Measurements from ENCODE around the gene SARM1. TPM values are rescaled to one million over a fixed set of nuclear protein-coding genes. Genes with fewer than 3 reads are reported as not detected.

Gene SARM1
- total RNA-seq, 1 donor from 2014 or later, result 12.8 TPM

- H3K9me3 Mint-ChIP-seq (ENCODE audit: unreplicated experiment), result no peaks in the 10 kb centered on the region
- no peak overlapping the region for H3K9ac ChIP-seq (ENCODE audit: low read length)
- H3K27me3 Mint-ChIP-seq (ENCODE audit: low read depth, unreplicated experiment), result no peaks in the 10 kb centered on the region
- no peak for FAIRE-seq
- H3K4me1 ChIP-seq (ENCODE audit: insufficient read depth, low read length), result peaks cover 9% of the 10 kb centered on the region
- DNase-seq (ENCODE audit: low read depth), result no peak
- TF ChIP-seq EZH2 (IDR thresholded peaks at IDR 0.05; ENCODE audit: insufficient read depth, low read length), result no peak
- TF ChIP-seq CTCF (IDR thresholded peaks at IDR 0.05; ENCODE audit: insufficient read depth, low read depth, low read length), result no peak
- H2AFZ ChIP-seq (ENCODE audit: low read depth, low read length), result no peak overlapping the region
- H3K9me3 ChIP-seq (ENCODE audit: insufficient read depth, low read depth, low read length), result no peaks in the 10 kb centered on the region
- peaks cover 25% of the 10 kb centered on the region for H3K4me1 Mint-ChIP-seq (ENCODE audit: low read depth, unreplicated experiment)
- no peak overlapping the region for H3K4me3 Mint-ChIP-seq (ENCODE audit: unreplicated experiment)
- H3K36me3 Mint-ChIP-seq (ENCODE audit: low read depth, unreplicated experiment), result peaks cover 24% of the 10 kb centered on the region
- no peaks in the 10 kb centered on the region for H3K79me2 ChIP-seq (ENCODE audit: insufficient read depth, low read length)
- peaks cover 6% of the 10 kb centered on the region for H4K20me1 ChIP-seq (ENCODE audit: insufficient read depth, low read length)
- peaks cover 5% of the 10 kb centered on the region for H3K36me3 ChIP-seq (ENCODE audit: insufficient read depth, low read length)
- H3K4me2 ChIP-seq (ENCODE audit: low read length), result no peak overlapping the region
- H3K27me3 ChIP-seq (ENCODE audit: insufficient read depth, low read length), result no peaks in the 10 kb centered on the region
- no peak overlapping the region for H3K27ac Mint-ChIP-seq (ENCODE audit: unreplicated experiment)
- no peak overlapping the region for H3K4me3 ChIP-seq (ENCODE audit: insufficient read depth, low read depth, low read length)
- H3K27ac ChIP-seq (ENCODE audit: low read depth, low read length), result no peak overlapping the region
Measured at GRCh38 chr17:28395426-28395825, 23.9 kb downstream of the SARM1 start.

GRCh38 chr17:28395968-28396367, 24.5 kb downstream of the SARM1 start:
- H3K4me3 Mint-ChIP-seq (ENCODE audit: unreplicated experiment), result no peak overlapping the region
- no peak overlapping the region for H3K4me3 ChIP-seq (ENCODE audit: insufficient read depth, low read depth, low read length)
- no peaks in the 10 kb centered on the region for H3K79me2 ChIP-seq (ENCODE audit: insufficient read depth, low read length)
- H2AFZ ChIP-seq (ENCODE audit: low read depth, low read length), result no peak overlapping the region
- no peaks in the 10 kb centered on the region for H3K9me3 Mint-ChIP-seq (ENCODE audit: unreplicated experiment)
- DNase-seq (ENCODE audit: low read depth) (no peak), FAIRE-seq (no peak)
- peaks cover 25% of the 10 kb centered on the region for H3K4me1 Mint-ChIP-seq (ENCODE audit: low read depth, unreplicated experiment)
- no peak overlapping the region for H3K27ac Mint-ChIP-seq (ENCODE audit: unreplicated experiment)
- H3K27me3 ChIP-seq (ENCODE audit: insufficient read depth, low read length), result no peaks in the 10 kb centered on the region
- peaks cover under 1% of the 10 kb centered on the region for H3K36me3 ChIP-seq (ENCODE audit: insufficient read depth, low read length)
- no peak overlapping the region for H3K27ac ChIP-seq (ENCODE audit: low read depth, low read length)
- TF ChIP-seq EZH2 (IDR thresholded peaks at IDR 0.05; ENCODE audit: insufficient read depth, low read length) (no peak), CTCF (IDR thresholded peaks at IDR 0.05; ENCODE audit: insufficient read depth, low read depth, low read length) (no peak)
- peaks cover 20% of the 10 kb centered on the region for H3K36me3 Mint-ChIP-seq (ENCODE audit: low read depth, unreplicated experiment)
- no peak overlapping the region for H3K9ac ChIP-seq (ENCODE audit: low read length)
- H3K9me3 ChIP-seq (ENCODE audit: insufficient read depth, low read depth, low read length), result no peaks in the 10 kb centered on the region
- no peaks in the 10 kb centered on the region for H3K27me3 Mint-ChIP-seq (ENCODE audit: low read depth, unreplicated experiment)
- H3K4me2 ChIP-seq (ENCODE audit: low read length), result no peak overlapping the region
- H4K20me1 ChIP-seq (ENCODE audit: insufficient read depth, low read length), result peaks cover 6% of the 10 kb centered on the region
- peaks cover 9% of the 10 kb centered on the region for H3K4me1 ChIP-seq (ENCODE audit: insufficient read depth, low read length)

GRCh38 chr17:28396635-28397239, 25.2 kb downstream of the SARM1 start:
- H3K9ac ChIP-seq (ENCODE audit: low read length), result no peak overlapping the region
- H3K4me1 Mint-ChIP-seq (ENCODE audit: low read depth, unreplicated experiment), result peaks cover 25% of the 10 kb centered on the region
- H3K9me3 Mint-ChIP-seq (ENCODE audit: unreplicated experiment), result no peaks in the 10 kb centered on the region
- no peak overlapping the region for H3K4me3 Mint-ChIP-seq (ENCODE audit: unreplicated experiment)
- no peak overlapping the region for H3K27ac Mint-ChIP-seq (ENCODE audit: unreplicated experiment)
- H3K27me3 Mint-ChIP-seq (ENCODE audit: low read depth, unreplicated experiment), result peaks cover 3% of the 10 kb centered on the region
- no peak overlapping the region for H2AFZ ChIP-seq (ENCODE audit: low read depth, low read length)
- FAIRE-seq (no peak), DNase-seq (ENCODE audit: low read depth) (no peak)
- no peaks in the 10 kb centered on the region for H3K36me3 ChIP-seq (ENCODE audit: insufficient read depth, low read length)
- H3K79me2 ChIP-seq (ENCODE audit: insufficient read depth, low read length), result no peaks in the 10 kb centered on the region
- peaks cover 6% of the 10 kb centered on the region for H4K20me1 ChIP-seq (ENCODE audit: insufficient read depth, low read length)
- no peak overlapping the region for H3K4me2 ChIP-seq (ENCODE audit: low read length)
- peaks cover 9% of the 10 kb centered on the region for H3K4me1 ChIP-seq (ENCODE audit: insufficient read depth, low read length)
- H3K27ac ChIP-seq (ENCODE audit: low read depth, low read length), result no peak overlapping the region
- peaks cover 18% of the 10 kb centered on the region for H3K36me3 Mint-ChIP-seq (ENCODE audit: low read depth, unreplicated experiment)
- TF ChIP-seq EZH2 (IDR thresholded peaks at IDR 0.05; ENCODE audit: insufficient read depth, low read length), result no peak
- no peak for TF ChIP-seq CTCF (IDR thresholded peaks at IDR 0.05; ENCODE audit: insufficient read depth, low read depth, low read length)
- H3K4me3 ChIP-seq (ENCODE audit: insufficient read depth, low read depth, low read length), result no peak overlapping the region
- H3K9me3 ChIP-seq (ENCODE audit: insufficient read depth, low read depth, low read length), result no peaks in the 10 kb centered on the region
- no peaks in the 10 kb centered on the region for H3K27me3 ChIP-seq (ENCODE audit: insufficient read depth, low read length)

Data from astrocyte (in vitro differentiated cells and primary cell).